Astrocyte (in vitro differentiated cells and primary cell): ENCODE measurements around the gene OR6B2.

Source experiments
- EZH2 ChIP-seq: IDR thresholded peaks from 2 replicates; pipeline ENCODE4 v1.6.1; 2012; ENCODE audit warnings: mild to moderate bottlenecking, low read length, inconsistent platforms; ENCODE audit not compliant: insufficient read depth
- TF ChIP-seq, protein P1 (sequence below): IDR thresholded peaks from 2 replicates; pipeline ENCODE4 v1.5.1; 2011; ENCODE audit warnings: low read depth, mild to moderate bottlenecking, inconsistent platforms, low read length, moderate library complexity; ENCODE audit not compliant: insufficient read depth

DNA sequence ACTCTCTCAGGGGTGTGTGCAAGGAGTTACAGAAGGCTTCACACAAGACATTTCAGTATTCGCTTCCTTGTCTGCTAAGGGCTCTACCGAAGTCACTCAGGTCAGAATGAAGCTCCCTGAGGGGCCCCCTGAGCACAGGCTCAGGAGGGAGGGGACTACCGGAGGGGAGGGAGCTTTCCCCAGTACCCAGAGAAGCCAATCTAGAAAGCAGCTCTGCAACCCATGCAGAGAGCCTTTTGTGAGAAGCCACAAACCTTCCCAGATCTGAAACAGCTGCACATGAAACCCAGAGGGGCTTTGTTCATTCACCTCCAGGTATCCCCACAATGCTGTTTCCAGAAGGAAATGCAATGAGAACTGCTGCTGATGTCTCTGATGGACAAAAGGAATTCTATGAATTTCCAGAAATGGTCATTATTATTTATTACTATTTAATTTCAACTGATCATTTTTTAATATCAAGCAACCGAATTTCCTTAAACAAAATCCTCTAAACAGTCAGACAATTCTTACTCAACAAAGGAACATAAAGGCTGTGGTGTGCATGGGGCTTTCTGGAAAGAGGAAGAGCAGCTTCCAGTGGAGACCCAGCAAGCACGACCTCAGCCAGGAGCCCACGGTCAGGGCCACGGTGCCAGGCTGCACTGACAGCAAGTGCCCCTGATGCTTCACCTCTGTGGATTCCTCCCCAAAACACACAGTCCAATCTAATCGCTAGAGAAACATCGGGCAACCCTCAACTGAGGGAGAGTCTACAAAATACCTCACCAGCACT, 47.0 kb downstream of the OR6B2 start:
- no peak for TF ChIP-seq EZH2
- TF ChIP-seq, protein P1, sequence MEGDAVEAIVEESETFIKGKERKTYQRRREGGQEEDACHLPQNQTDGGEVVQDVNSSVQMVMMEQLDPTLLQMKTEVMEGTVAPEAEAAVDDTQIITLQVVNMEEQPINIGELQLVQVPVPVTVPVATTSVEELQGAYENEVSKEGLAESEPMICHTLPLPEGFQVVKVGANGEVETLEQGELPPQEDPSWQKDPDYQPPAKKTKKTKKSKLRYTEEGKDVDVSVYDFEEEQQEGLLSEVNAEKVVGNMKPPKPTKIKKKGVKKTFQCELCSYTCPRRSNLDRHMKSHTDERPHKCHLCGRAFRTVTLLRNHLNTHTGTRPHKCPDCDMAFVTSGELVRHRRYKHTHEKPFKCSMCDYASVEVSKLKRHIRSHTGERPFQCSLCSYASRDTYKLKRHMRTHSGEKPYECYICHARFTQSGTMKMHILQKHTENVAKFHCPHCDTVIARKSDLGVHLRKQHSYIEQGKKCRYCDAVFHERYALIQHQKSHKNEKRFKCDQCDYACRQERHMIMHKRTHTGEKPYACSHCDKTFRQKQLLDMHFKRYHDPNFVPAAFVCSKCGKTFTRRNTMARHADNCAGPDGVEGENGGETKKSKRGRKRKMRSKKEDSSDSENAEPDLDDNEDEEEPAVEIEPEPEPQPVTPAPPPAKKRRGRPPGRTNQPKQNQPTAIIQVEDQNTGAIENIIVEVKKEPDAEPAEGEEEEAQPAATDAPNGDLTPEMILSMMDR, result no peak
